Sigmoid colon (tissue), 7 donors: ENCODE data around the gene OR13C3. TPM values are rescaled to one million over a fixed set of nuclear protein-coding genes. Genes with fewer than 3 reads are reported as not detected.

Source experiments
- DNase-seq: peaks from one replicate; pipeline ENCODE4 v3.0.0-alpha.2; 2019
- H3K27ac ChIP-seq, 4 donors: fragments of 200-600 bp; sonication (generic); one replicate each; pipeline ENCODE4 v1.5.1; 2016 to 2019; ENCODE audit warnings: mild to moderate bottlenecking in 1 of 4
- H3K27me3 ChIP-seq, 3 donors: fragments of 200-600 bp; sonication (generic); one replicate each; pipeline ENCODE4 v1.5.1; 2019; ENCODE audit warnings: mild to moderate bottlenecking in 1 of 3
- H3K36me3 ChIP-seq, 4 donors: fragments of 200-600 bp; sonication (generic); one replicate each; pipeline ENCODE4 v1.5.1; 2016 to 2019
- H3K4me1 ChIP-seq, 4 donors: fragments of 200-600 bp; sonication (generic); one replicate each; pipeline ENCODE4 v1.5.1; 2017 to 2019
- H3K4me3 ChIP-seq, 4 donors: fragments of 200-600 bp; sonication (generic); one replicate each; pipeline ENCODE4 v1.5.1; 2017 to 2019; ENCODE audit warnings: mild to moderate bottlenecking in 2 of 4, moderate library complexity in 1 of 4
- H3K9me3 ChIP-seq, 4 donors: fragments of 200-600 bp in 3 of 4; sonication (generic) in 3 of 4; one replicate each; pipeline versions ENCODE4 v1.5.1 to v1.6.1; 2013 to 2019
- EP300 ChIP-seq, 4 donors: sonication (generic); formaldehyde crosslinking; IDR thresholded peaks; one replicate each; pipeline ENCODE4 v1.6.1; 2017; ENCODE audit warnings: antibody characterized with exemption in 4 of 4
- POLR2A ChIP-seq, 2 donors: fragments of 450-650 bp; IDR thresholded peaks; one replicate each; pipeline ENCODE4 v1.6.1; 2016; ENCODE audit warnings: antibody characterized with exemption in 2 of 2, mild to moderate bottlenecking in 2 of 2, moderate library complexity in 2 of 2
- POLR2AphosphoS5 ChIP-seq, 4 donors: sonication (generic); formaldehyde crosslinking; IDR thresholded peaks; one replicate each; pipeline ENCODE4 v1.6.1; 2017; ENCODE audit warnings: antibody characterized with exemption in 4 of 4
- WGBS, 2 donors: extraction: QIAGEN DNeasy Blood & Tissue Kit; methylation state at CpG; one replicate each; pipeline ENCODE4 v1.1.7; 2013; 5-methylcytosine and 5-hydroxymethylcytosine counted together
- intact Hi-C: fragments of 100-400 bp; cut with DNase I; formaldehyde crosslinking; loops from one replicate; pipeline ENCODE4 v1.15.1; 2023
- polyA plus RNA-seq, 3 donors: library from polyadenylated mRNA; stranded (reverse); fragments of 200-250 nt; gene quantifications; one replicate each; pipeline ENCODE4 v1.2.3, GENCODE V29; 2013
- total RNA-seq, 4 donors: library from RNA; depleted of rRNA; stranded (reverse); fragments of >200 nt; gene quantifications; one replicate each; pipeline ENCODE4 v1.1.0, GENCODE V29; 2016
- TF ChIP-seq, protein P1 (sequence below), 4 experiments: fragments of 450-650 bp in 3 of 4; fragments of 200-600 bp in 1 of 4; IDR thresholded peaks; one replicate each; pipeline ENCODE4 v1.5.1; 2016 to 2019; ENCODE audit warnings: antibody characterized with exemption in 4 of 4, mild to moderate bottlenecking in 3 of 4, moderate library complexity in 2 of 4
- donor health status: healthy with polysubstance abuse.
- donor health status: Bipolar disorder and iron deficiency.
- donor health status: healthy.

Gene OR13C3
- total RNA-seq (not detected), polyA plus RNA-seq (not detected)

DNA sequence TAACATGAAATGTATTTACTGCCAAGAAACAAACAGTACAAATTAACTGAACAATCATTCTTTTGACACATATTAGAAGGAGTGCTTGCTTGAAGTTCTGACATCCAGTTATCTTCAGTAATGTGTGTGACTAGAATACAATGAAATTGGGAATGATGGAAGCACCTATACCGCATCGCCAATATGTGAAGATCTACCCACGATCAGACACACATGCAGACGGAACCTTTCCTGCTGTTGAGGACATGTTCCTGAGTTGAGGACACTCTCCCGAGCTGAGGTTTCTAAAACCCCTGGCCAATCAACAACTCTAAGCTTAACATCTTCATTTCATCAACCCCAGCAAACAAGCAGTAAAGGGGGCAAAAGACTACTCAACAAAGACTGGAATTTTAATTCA is at the start of gene OR13C3:
OR13C3 (minus strand) TSS at position 101 of the 400 bp plus-strand sequence. CDS start 133 bp downstream, outside the sequence.
- intact Hi-C loops = no loop called here
- H3K36me3 ChIP-seq = no peaks in the 10 kb centered on the region
- TF ChIP-seq EP300 (IDR thresholded peaks at IDR 0.05) = no peak
- TF ChIP-seq POLR2A (IDR thresholded peaks at IDR 0.05) = no peak
- TF ChIP-seq POLR2AphosphoS5 (IDR thresholded peaks at IDR 0.05) = no peak
- TF ChIP-seq, protein P1, sequence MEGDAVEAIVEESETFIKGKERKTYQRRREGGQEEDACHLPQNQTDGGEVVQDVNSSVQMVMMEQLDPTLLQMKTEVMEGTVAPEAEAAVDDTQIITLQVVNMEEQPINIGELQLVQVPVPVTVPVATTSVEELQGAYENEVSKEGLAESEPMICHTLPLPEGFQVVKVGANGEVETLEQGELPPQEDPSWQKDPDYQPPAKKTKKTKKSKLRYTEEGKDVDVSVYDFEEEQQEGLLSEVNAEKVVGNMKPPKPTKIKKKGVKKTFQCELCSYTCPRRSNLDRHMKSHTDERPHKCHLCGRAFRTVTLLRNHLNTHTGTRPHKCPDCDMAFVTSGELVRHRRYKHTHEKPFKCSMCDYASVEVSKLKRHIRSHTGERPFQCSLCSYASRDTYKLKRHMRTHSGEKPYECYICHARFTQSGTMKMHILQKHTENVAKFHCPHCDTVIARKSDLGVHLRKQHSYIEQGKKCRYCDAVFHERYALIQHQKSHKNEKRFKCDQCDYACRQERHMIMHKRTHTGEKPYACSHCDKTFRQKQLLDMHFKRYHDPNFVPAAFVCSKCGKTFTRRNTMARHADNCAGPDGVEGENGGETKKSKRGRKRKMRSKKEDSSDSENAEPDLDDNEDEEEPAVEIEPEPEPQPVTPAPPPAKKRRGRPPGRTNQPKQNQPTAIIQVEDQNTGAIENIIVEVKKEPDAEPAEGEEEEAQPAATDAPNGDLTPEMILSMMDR (IDR thresholded peaks at IDR 0.05) = no peak

DNA sequence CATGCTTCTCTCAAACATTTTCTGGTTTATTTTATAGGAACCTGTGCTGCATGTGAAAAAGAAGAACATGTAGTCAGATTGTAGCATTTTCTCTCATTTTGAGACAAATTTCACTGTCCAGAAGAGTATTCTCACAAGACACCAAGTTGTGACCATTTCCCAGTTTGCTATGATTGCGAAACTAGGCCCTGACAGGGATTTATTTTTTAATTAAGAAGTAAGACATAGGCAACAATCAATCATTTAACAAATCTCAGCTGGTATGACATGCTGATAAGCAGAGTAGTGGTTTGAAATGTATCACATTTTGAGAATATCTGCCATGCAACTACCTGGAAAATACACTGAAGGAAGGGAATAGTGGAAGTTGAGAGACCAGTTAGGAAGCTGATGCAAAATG is 43.9 kb upstream of the OR13C3 start:
- Histone ChIP-seq H3K36me3 (no peaks in the 10 kb centered on the region), H3K9me3 (no peaks in the 10 kb centered on the region), H3K27ac (no peak overlapping the region), H3K4me3 (no peak overlapping the region), H3K4me1 (no peaks in the 10 kb centered on the region), H3K27me3 (no peaks in the 10 kb centered on the region)
- no peak for DNase-seq
- WGBS, 2 donors = 86 to 89% methylated on average over 1 of the region's 1 CpG
- no peak for TF ChIP-seq EP300 (IDR thresholded peaks at IDR 0.05)
- intact Hi-C loops = no loop called here

More for the DNA sequence above, at the start of gene OR13C3:
- Histone ChIP-seq H3K4me1 (no peaks in the 10 kb centered on the region), H3K27ac (no peak within 1 kb of the TSS), H3K4me3 (no peak within 1 kb of the TSS), H3K9me3 (no peaks in the 10 kb centered on the region), H3K27me3 (no peaks in the 10 kb centered on the region)
- DNase-seq = no peak
- WGBS, 2 donors = 90 to 94% methylated on average over 5 of the region's 5 CpGs

DNA sequence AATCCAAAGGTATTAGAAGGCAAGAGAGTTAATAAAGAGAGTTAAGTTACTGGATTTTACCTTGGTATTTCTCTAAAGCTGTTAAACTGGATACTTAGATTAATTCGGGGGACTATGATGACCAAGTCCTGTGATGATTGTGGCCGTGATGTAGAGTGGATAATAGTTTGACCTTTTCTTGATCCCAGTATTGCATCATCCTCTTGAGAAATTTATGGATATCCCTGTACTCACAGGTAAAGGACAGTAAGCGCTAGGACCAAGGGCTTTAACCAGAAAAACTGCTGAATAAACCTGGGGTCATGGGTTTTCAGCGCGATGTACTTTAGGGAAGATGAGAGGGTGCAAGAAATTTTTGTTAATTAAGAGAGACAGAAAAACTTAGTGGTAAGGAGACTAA is 40.6 kb upstream of the OR13C3 start:
- Histone ChIP-seq H3K9me3 (no peaks in the 10 kb centered on the region), H3K27ac (no peak overlapping the region), H3K4me3 (no peak overlapping the region), H3K4me1 (no peaks in the 10 kb centered on the region), H3K36me3 (no peaks in the 10 kb centered on the region), H3K27me3 (no peaks in the 10 kb centered on the region)
- intact Hi-C loops = no loop called here
- DNase-seq = no peak
- TF ChIP-seq POLR2AphosphoS5 (IDR thresholded peaks at IDR 0.05) = no peak
- no peak for TF ChIP-seq EP300 (IDR thresholded peaks at IDR 0.05)
- TF ChIP-seq, protein P1 (IDR thresholded peaks at IDR 0.05) = no peak
- no peak for TF ChIP-seq POLR2A (IDR thresholded peaks at IDR 0.05)
- 85 to 87% methylated on average over 5 of the region's 5 CpGs for WGBS, 2 donors

DNA sequence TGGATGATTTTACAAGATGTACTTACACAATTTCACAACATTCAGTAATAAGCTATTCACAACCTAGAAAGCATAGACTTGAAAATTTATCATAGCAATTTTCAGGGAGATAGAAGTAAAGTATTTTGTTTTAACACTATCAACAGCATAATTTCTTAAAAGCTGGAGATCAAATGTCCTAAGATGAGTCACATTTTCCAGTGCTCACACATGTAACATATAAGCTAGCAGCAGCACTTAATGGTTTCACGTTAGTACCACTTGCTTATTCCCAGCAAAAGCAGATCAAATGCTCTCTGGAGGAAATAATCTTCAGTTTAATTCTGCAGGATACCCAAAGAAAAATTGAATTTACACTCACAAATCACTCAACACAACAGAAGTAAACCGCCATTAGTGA is 38.8 kb upstream of the OR13C3 start:
- TF ChIP-seq POLR2AphosphoS5 (IDR thresholded peaks at IDR 0.05) (no peak), POLR2A (IDR thresholded peaks at IDR 0.05) (no peak), EP300 (IDR thresholded peaks at IDR 0.05) (no peak)
- TF ChIP-seq, protein P1 (IDR thresholded peaks at IDR 0.05) = no peak
- H3K27ac ChIP-seq = no peak overlapping the region
- no peaks in the 10 kb centered on the region for H3K27me3 ChIP-seq
- no peak for DNase-seq
- intact Hi-C loops = no loop called here
- no peaks in the 10 kb centered on the region for H3K9me3 ChIP-seq
- H3K4me1 ChIP-seq = no peaks in the 10 kb centered on the region
- no peak overlapping the region for H3K4me3 ChIP-seq
- WGBS, 2 donors = 73 to 82% methylated on average over 2 of the region's 2 CpGs
- H3K36me3 ChIP-seq = no peaks in the 10 kb centered on the region

DNA sequence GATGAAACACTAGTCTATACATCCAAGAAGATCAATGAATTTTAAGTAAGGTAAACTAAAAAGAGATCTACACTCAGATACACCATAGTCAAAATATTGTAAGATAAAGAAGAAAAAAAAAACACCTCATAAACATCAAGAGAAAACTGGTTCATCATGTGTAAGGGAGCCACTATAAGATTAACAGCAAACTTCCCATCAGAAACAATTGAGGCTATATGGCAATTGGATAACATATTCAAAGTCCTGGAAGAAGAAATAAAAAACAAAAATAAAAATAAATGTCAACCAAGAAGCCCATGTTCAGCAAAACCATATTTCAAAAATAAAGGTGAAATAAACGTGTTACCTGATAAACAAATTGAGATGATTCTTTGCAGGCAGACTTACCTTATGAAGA is 36.0 kb upstream of the OR13C3 start:
- Histone ChIP-seq H3K4me3 (no peak overlapping the region), H3K36me3 (no peaks in the 10 kb centered on the region), H3K27me3 (no peaks in the 10 kb centered on the region), H3K9me3 (no peaks in the 10 kb centered on the region), H3K4me1 (no peaks in the 10 kb centered on the region), H3K27ac (no peak overlapping the region)
- TF ChIP-seq POLR2A (IDR thresholded peaks at IDR 0.05) = no peak
- TF ChIP-seq POLR2AphosphoS5 (IDR thresholded peaks at IDR 0.05) = no peak
- TF ChIP-seq, protein P1 (IDR thresholded peaks at IDR 0.05) = no peak
- no peak for TF ChIP-seq EP300 (IDR thresholded peaks at IDR 0.05)
- intact Hi-C loops = no loop called here
- DNase-seq = no peak
- WGBS, 2 donors = 69 to 80% methylated on average over 1 of the region's 1 CpG
